HEK293 (cell line): ENCODE data around the gene PSEN2.

ENCODE experiments used
- BCL11B ChIP-seq: fragments of 450-650 bp; formaldehyde crosslinking; IDR thresholded peaks from 2 replicates; pipeline ENCODE4 v1.5.1; 2016; ENCODE audit warnings: low read depth, missing biosample characterization, missing genetic modification characterization
- KLF8 ChIP-seq: fragments of 450-650 bp; formaldehyde crosslinking; IDR thresholded peaks from 2 replicates; pipeline ENCODE4 v1.5.1; 2016; ENCODE audit warnings: missing biosample characterization, missing genetic modification characterization
- MYNN ChIP-seq: fragments of 450-650 bp; formaldehyde crosslinking; IDR thresholded peaks from 2 replicates; pipeline ENCODE4 v1.5.1; 2016; ENCODE audit warnings: missing biosample characterization, missing genetic modification characterization, borderline replicate concordance
- REST ChIP-seq: fragments of 450-650 bp; formaldehyde crosslinking; IDR thresholded peaks from 2 replicates; pipeline ENCODE4 v1.5.1; 2016; ENCODE audit warnings: missing biosample characterization, missing genetic modification characterization
- ZBTB20 ChIP-seq: fragments of 450-650 bp; formaldehyde crosslinking; IDR thresholded peaks from 2 replicates; pipeline ENCODE4 v1.5.1; 2016; ENCODE audit warnings: missing biosample characterization, missing genetic modification characterization
- ZNF146 ChIP-seq: fragments of 450-650 bp; formaldehyde crosslinking; IDR thresholded peaks from 2 replicates; pipeline ENCODE4 v1.5.1; 2016; ENCODE audit warnings: missing biosample characterization, missing genetic modification characterization
- ZNF18 ChIP-seq: fragments of 450-650 bp; formaldehyde crosslinking; IDR thresholded peaks from 2 replicates; pipeline ENCODE4 v1.5.1; 2016; ENCODE audit warnings: missing biosample characterization, missing genetic modification characterization
- ZNF274 ChIP-seq, 2 experiments: fragments of 200-500 bp in 1 of 2; fragments of 450-650 bp in 1 of 2; sonication (Bioruptor generic) in 1 of 2; formaldehyde crosslinking in 1 of 2; IDR thresholded peaks; 2 replicates each; pipeline versions ENCODE4 v1.5.1 to v1.6.1; 2014 to 2016; ENCODE audit warnings: borderline replicate concordance in 1 of 2, inconsistent platforms in 1 of 2, low read length in 1 of 2, missing biosample characterization in 1 of 2, missing genetic modification characterization in 1 of 2
- ZNF626 ChIP-seq: fragments of 450-650 bp; sonication (Bioruptor Pico); formaldehyde crosslinking; IDR thresholded peaks from 2 replicates; pipeline ENCODE4 v1.5.1; 2018; ENCODE audit warnings: missing biosample characterization, missing genetic modification characterization, inconsistent platforms
- TF ChIP-seq, protein P1 (sequence below): fragments of 450-650 bp; formaldehyde crosslinking; IDR thresholded peaks from 2 replicates; pipeline ENCODE4 v1.5.1; 2016; ENCODE audit warnings: missing biosample characterization, missing genetic modification characterization
- TF ChIP-seq, protein P2 (sequence below): fragments of 450-650 bp; formaldehyde crosslinking; IDR thresholded peaks from 2 replicates; pipeline ENCODE4 v1.5.1; 2016; ENCODE audit warnings: missing biosample characterization, missing genetic modification characterization
- TF ChIP-seq, protein P3 (sequence below): fragments of 450-650 bp; formaldehyde crosslinking; IDR thresholded peaks from 2 replicates; pipeline ENCODE4 v1.5.1; 2016; ENCODE audit warnings: missing biosample characterization, missing genetic modification characterization

DNA sequence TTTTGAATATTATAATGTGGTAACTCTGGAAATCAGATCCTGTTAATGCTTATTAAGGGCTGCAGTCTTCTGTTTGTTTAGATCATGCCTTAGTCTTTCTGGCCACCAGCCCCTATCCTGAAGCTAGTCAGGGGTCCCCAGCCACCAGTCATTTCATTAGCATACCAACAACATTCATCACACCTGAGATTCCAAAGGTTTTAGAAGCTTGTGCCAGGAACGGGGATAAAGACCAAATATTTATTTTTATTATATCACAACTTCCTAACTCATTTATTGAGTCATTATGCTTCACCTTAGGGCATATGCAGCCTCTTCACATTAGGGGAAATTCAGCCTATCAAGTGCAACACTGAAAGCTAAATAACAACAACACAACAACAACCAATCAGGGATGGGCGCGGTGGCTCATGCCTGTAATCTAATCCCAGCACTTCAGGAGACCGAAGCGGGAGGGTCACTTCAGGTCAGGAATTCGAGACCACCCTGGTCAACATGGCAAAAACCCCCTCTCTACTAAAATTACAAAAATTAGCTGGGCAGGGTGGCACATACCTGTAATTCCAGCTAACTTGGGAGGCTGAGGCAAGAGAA is 2.9 kb upstream of the PSEN2 start:
- TF ChIP-seq ZNF146 (tag by site-specific recombination) (no peak), BCL11B (tag by site-specific recombination) (no peak), ZNF626 (tag by site-specific recombination) (no peak), KLF8 (no peak), ZNF18 (no peak), ZBTB20 (tag by site-specific recombination) (no peak), REST (tag by site-specific recombination) (no peak), MYNN (tag by site-specific recombination) (no peak), ZNF274 (IDR thresholded peaks at IDR 0.05; ENCODE audit: low read length) (no peak), ZNF274 (tag by site-specific recombination; IDR thresholded peaks at IDR 0.05; ENCODE audit: borderline replicate concordance) (no peak)
- TF ChIP-seq, protein P1, sequence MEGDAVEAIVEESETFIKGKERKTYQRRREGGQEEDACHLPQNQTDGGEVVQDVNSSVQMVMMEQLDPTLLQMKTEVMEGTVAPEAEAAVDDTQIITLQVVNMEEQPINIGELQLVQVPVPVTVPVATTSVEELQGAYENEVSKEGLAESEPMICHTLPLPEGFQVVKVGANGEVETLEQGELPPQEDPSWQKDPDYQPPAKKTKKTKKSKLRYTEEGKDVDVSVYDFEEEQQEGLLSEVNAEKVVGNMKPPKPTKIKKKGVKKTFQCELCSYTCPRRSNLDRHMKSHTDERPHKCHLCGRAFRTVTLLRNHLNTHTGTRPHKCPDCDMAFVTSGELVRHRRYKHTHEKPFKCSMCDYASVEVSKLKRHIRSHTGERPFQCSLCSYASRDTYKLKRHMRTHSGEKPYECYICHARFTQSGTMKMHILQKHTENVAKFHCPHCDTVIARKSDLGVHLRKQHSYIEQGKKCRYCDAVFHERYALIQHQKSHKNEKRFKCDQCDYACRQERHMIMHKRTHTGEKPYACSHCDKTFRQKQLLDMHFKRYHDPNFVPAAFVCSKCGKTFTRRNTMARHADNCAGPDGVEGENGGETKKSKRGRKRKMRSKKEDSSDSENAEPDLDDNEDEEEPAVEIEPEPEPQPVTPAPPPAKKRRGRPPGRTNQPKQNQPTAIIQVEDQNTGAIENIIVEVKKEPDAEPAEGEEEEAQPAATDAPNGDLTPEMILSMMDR (tag by site-specific recombination), result no peak
- TF ChIP-seq, protein P2, sequence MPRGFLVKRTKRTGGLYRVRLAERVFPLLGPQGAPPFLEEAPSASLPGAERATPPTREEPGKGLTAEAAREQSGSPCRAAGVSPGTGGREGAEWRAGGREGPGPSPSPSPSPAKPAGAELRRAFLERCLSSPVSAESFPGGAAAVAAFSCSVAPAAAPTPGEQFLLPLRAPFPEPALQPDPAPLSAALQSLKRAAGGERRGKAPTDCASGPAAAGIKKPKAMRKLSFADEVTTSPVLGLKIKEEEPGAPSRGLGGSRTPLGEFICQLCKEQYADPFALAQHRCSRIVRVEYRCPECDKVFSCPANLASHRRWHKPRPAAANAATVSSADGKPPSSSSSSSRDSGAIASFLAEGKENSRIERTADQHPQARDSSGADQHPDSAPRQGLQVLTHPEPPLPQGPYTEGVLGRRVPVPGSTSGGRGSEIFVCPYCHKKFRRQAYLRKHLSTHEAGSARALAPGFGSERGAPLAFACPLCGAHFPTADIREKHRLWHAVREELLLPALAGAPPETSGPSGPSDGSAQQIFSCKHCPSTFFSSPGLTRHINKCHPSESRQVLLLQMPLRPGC (tag by site-specific recombination), result no peak
- TF ChIP-seq, protein P3, sequence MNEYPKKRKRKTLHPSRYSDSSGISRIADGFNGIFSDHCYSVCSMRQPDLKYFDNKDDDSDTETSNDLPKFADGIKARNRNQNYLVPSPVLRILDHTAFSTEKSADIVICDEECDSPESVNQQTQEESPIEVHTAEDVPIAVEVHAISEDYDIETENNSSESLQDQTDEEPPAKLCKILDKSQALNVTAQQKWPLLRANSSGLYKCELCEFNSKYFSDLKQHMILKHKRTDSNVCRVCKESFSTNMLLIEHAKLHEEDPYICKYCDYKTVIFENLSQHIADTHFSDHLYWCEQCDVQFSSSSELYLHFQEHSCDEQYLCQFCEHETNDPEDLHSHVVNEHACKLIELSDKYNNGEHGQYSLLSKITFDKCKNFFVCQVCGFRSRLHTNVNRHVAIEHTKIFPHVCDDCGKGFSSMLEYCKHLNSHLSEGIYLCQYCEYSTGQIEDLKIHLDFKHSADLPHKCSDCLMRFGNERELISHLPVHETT (tag by site-specific recombination), result no peak
